ENCODE results near the gene SDCCAG8. TPM values are rescaled to one million over a fixed set of nuclear protein-coding genes. Genes with fewer than 3 reads are reported as not detected.
A peak's percentile ranks its signal among the peaks of the same experiment; 100 is the strongest.

Gene SDCCAG8
- total RNA-seq, 1 experiment from 2014 or later, result 14.0 TPM

DNA sequence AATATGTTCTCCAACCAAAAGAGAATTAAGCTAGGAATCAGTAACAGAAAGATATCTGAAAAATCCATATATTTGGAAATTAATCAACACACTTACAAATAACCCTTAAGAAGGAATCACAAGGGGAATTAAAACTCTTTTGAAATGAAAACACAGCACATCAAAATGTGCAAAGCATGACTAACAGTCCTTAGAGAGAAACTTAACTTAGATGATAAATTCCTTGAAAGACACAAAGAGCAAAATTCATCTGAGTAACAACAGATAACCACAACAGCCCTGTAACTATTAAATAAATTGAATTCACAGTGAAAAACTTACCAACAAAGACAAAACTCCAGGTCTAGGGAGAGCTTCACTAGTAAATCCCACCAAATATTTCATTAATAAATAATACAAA is 283.8 kb downstream of the SDCCAG8 start:
- BruUV-seq (replicated peaks), result no TSS peak
- in situ Hi-C loops (cut with HindIII; ENCODE audit: low pct_unique_long_range_greater_than_20kb, low sequenced_read_pairs) (no loop called here), intact Hi-C loops (cut with micrococcal nuclease; ENCODE audit: unreplicated experiment) (no loop called here)
- TF ChIP-seq POLR2AphosphoS5 (IDR thresholded peaks at IDR 0.05; ENCODE audit: low read depth, low read length) (no peak), SIN3A (IDR thresholded peaks at IDR 0.05; ENCODE audit: borderline replicate concordance, insufficient read depth, low read depth, low read length) (no peak)
- TF ChIP-seq, protein P1, sequence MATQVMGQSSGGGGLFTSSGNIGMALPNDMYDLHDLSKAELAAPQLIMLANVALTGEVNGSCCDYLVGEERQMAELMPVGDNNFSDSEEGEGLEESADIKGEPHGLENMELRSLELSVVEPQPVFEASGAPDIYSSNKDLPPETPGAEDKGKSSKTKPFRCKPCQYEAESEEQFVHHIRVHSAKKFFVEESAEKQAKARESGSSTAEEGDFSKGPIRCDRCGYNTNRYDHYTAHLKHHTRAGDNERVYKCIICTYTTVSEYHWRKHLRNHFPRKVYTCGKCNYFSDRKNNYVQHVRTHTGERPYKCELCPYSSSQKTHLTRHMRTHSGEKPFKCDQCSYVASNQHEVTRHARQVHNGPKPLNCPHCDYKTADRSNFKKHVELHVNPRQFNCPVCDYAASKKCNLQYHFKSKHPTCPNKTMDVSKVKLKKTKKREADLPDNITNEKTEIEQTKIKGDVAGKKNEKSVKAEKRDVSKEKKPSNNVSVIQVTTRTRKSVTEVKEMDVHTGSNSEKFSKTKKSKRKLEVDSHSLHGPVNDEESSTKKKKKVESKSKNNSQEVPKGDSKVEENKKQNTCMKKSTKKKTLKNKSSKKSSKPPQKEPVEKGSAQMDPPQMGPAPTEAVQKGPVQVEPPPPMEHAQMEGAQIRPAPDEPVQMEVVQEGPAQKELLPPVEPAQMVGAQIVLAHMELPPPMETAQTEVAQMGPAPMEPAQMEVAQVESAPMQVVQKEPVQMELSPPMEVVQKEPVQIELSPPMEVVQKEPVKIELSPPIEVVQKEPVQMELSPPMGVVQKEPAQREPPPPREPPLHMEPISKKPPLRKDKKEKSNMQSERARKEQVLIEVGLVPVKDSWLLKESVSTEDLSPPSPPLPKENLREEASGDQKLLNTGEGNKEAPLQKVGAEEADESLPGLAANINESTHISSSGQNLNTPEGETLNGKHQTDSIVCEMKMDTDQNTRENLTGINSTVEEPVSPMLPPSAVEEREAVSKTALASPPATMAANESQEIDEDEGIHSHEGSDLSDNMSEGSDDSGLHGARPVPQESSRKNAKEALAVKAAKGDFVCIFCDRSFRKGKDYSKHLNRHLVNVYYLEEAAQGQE (IDR thresholded peaks at IDR 0.05; ENCODE audit: insufficient read depth in 1 of 2, low read depth in 2 of 2, low read length in 1 of 2), result no peak
- POLR2A ChIA-PET, result no interaction called here
- no peaks in the 10 kb centered on the region for H3K4me1 ChIP-seq (ENCODE audit: control insufficient read depth, insufficient read depth, low read length)
- no peak overlapping the region for H3K27ac ChIP-seq (ENCODE audit: low read length)
- H3K27me3 ChIP-seq (ENCODE audit: control insufficient read depth, insufficient read depth, low read length), result no peaks in the 10 kb centered on the region
- H3K9me3 ChIP-seq (ENCODE audit: control insufficient read depth, insufficient read depth, low read depth, low read length), result no peaks in the 10 kb centered on the region
- no peak overlapping the region for H3K4me3 ChIP-seq (ENCODE audit: low read depth in 2 of 2, low read length in 2 of 2)
- CTCF ChIA-PET, result no interaction called here
- H3K36me3 ChIP-seq (ENCODE audit: control insufficient read depth, insufficient read depth, low read length), result no peaks in the 10 kb centered on the region
- ATAC-seq, result no peak
- no peak for DNase-seq (ENCODE audit: low read depth, low spot score)

DNA sequence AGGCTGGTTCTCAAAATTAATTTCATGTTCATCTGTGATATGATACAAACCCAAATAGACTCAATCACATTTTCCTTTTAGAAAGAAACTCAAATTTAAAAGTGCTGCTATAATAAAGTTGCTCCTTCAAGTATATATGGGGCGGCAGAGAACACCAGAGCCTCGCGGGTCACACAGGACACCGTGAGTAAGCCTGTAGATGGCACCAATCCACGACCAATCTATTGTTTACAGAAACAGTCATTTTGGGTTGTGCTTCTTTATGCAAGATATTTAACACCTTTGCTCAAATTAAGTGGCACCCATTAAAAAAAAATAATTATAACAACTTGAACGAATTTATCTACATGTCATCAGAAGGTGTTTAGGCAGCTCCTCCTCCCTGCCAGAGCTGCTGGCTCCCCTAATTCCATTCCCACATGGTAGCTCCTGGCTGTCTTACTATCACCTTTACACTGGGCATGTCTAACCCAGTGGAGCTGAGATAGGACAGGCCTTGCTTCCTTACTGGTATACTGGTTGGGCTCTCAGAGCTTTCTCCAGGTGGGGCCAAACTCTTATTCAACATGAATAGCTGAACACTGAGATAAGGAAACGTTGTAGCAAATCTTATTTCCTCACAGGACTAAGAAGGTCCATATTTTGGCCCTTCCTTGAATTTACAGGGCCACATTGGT is 287.0 kb downstream of the SDCCAG8 start:
- H3K27me3 ChIP-seq (ENCODE audit: control insufficient read depth, insufficient read depth, low read length), result no peaks in the 10 kb centered on the region
- no peaks in the 10 kb centered on the region for H3K36me3 ChIP-seq (ENCODE audit: control insufficient read depth, insufficient read depth, low read length)
- intact Hi-C loops (cut with micrococcal nuclease; ENCODE audit: unreplicated experiment), result no loop called here
- ChIA-PET POLR2A (interaction anchor here (0.6 kb wide), 1 partner anchor 735 kb away, joined by 3 read pairs; no protein-coding TSS in a partner anchor), CTCF (no interaction called here)
- H3K4me1 ChIP-seq (ENCODE audit: control insufficient read depth, insufficient read depth, low read length), result no peaks in the 10 kb centered on the region
- no peak overlapping the region for H3K4me3 ChIP-seq (ENCODE audit: low read depth in 2 of 2, low read length in 2 of 2)
- H3K9me3 ChIP-seq (ENCODE audit: control insufficient read depth, insufficient read depth, low read depth, low read length), result no peaks in the 10 kb centered on the region
- BruUV-seq (replicated peaks), result no TSS peak
- in situ Hi-C loops (cut with HindIII; ENCODE audit: low pct_unique_long_range_greater_than_20kb, low sequenced_read_pairs), result no loop called here
- TF ChIP-seq TCF7L2 (IDR thresholded peaks at IDR 0.05; ENCODE audit: low read depth, low read length) (no peak), POLR2AphosphoS5 (IDR thresholded peaks at IDR 0.05; ENCODE audit: low read depth, low read length) (no peak)
- TF ChIP-seq, protein P2, sequence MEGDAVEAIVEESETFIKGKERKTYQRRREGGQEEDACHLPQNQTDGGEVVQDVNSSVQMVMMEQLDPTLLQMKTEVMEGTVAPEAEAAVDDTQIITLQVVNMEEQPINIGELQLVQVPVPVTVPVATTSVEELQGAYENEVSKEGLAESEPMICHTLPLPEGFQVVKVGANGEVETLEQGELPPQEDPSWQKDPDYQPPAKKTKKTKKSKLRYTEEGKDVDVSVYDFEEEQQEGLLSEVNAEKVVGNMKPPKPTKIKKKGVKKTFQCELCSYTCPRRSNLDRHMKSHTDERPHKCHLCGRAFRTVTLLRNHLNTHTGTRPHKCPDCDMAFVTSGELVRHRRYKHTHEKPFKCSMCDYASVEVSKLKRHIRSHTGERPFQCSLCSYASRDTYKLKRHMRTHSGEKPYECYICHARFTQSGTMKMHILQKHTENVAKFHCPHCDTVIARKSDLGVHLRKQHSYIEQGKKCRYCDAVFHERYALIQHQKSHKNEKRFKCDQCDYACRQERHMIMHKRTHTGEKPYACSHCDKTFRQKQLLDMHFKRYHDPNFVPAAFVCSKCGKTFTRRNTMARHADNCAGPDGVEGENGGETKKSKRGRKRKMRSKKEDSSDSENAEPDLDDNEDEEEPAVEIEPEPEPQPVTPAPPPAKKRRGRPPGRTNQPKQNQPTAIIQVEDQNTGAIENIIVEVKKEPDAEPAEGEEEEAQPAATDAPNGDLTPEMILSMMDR (IDR thresholded peaks at IDR 0.05), result 0 out of 2 replicates have a peak, but pooled peaks have one; percentile 7
- H3K27ac ChIP-seq (ENCODE audit: low read length), result no peak overlapping the region
- no peak for DNase-seq (ENCODE audit: low read depth, low spot score)
- no peak for ATAC-seq

DNA sequence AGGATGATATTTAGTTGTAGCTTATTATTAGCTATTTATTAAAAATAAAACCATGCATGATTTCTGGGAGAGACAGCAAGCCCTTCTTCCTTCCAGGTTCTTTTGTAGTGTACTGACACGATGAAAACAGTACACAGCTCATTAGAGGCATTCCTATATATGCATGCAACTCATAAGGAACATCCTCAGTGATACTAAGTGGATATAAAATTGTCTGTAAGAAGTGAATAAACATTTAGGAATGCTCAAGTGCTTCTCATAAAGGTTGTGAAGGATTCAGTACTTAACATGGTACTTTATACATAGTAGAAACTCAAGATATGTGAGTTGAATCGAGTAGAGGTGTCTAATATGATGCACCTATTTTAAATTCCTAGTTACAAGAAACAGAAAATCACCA is 287.7 kb downstream of the SDCCAG8 start:
- no peak for TF ChIP-seq SIN3A (IDR thresholded peaks at IDR 0.05; ENCODE audit: borderline replicate concordance, insufficient read depth, low read depth, low read length)
- TF ChIP-seq, protein P2 (IDR thresholded peaks at IDR 0.05), result no peak
- TF ChIP-seq, protein P1 (IDR thresholded peaks at IDR 0.05; ENCODE audit: insufficient read depth in 1 of 2, low read depth in 2 of 2, low read length in 1 of 2), result no peak
- no peak for TF ChIP-seq POLR2AphosphoS5 (IDR thresholded peaks at IDR 0.05; ENCODE audit: low read depth, low read length)
- TF ChIP-seq TCF7L2 (IDR thresholded peaks at IDR 0.05; ENCODE audit: low read depth, low read length), result no peak
- ChIA-PET CTCF (no interaction called here), POLR2A (no interaction called here)
- no peaks in the 10 kb centered on the region for H3K27me3 ChIP-seq (ENCODE audit: control insufficient read depth, insufficient read depth, low read length)
- no peaks in the 10 kb centered on the region for H3K36me3 ChIP-seq (ENCODE audit: control insufficient read depth, insufficient read depth, low read length)
- intact Hi-C loops (cut with micrococcal nuclease; ENCODE audit: unreplicated experiment), result no loop called here
- ATAC-seq (no peak), DNase-seq (ENCODE audit: low read depth, low spot score) (no peak)
- no peaks in the 10 kb centered on the region for H3K4me1 ChIP-seq (ENCODE audit: control insufficient read depth, insufficient read depth, low read length)
- no peak overlapping the region for H3K27ac ChIP-seq (ENCODE audit: low read length)
- H3K4me3 ChIP-seq (ENCODE audit: low read depth in 2 of 2, low read length in 2 of 2), result no peak overlapping the region
- H3K9me3 ChIP-seq (ENCODE audit: control insufficient read depth, insufficient read depth, low read depth, low read length), result no peaks in the 10 kb centered on the region
- BruUV-seq (replicated peaks), result no TSS peak
- in situ Hi-C loops (cut with HindIII; ENCODE audit: low pct_unique_long_range_greater_than_20kb, low sequenced_read_pairs), result no loop called here
